NCI-H82 treated with DMSO at 0.1 percent for 48 hours (cell line): Measurements from ENCODE around the gene MAP3K4.

Experiments used
- DNase-seq: peaks from one replicate; lab custom pipeline; 2025; ENCODE audit not compliant: unreplicated experiment; lab: John Stamatoyannopoulos, UW

Gene MAP3K4

GRCh38 chr6:161079566-161080262 lies 88.1 kb downstream of the MAP3K4 start:
- no peak for DNase-seq

GRCh38 chr6:161080263-161080970 lies 88.8 kb downstream of the MAP3K4 start:
- no peak for DNase-seq

- no peak for DNase-seq
Measured at GRCh38 chr6:161082215-161082614, 90.6 kb downstream of the MAP3K4 start.

GRCh38 chr6:161085246-161085645 lies 93.7 kb downstream of the MAP3K4 start:
- DNase-seq: no peak

GRCh38 chr6:161088676-161089328 lies 97.2 kb downstream of the MAP3K4 start:
- DNase-seq: no peak

GRCh38 chr6:161091151-161091550 lies 99.6 kb downstream of the MAP3K4 start:
- DNase-seq: no peak

GRCh38 chr6:161091972-161092701 lies 100.6 kb downstream of the MAP3K4 start:
- no peak for DNase-seq

- no peak for DNase-seq
Measured at GRCh38 chr6:161094955-161095354, 103.4 kb downstream of the MAP3K4 start.

GRCh38 chr6:161095916-161096315 lies 104.3 kb downstream of the MAP3K4 start:
- DNase-seq: no peak

- DNase-seq: no peak
Measured at GRCh38 chr6:161100072-161100471, 108.5 kb downstream of the MAP3K4 start.

GRCh38 chr6:161101517-161101916 lies 109.9 kb downstream of the MAP3K4 start:
- DNase-seq: no peak

- DNase-seq: no peak
Measured at GRCh38 chr6:161103475-161103874, 111.9 kb downstream of the MAP3K4 start.

- no peak for DNase-seq
Measured at GRCh38 chr6:161104966-161105365, 113.4 kb downstream of the MAP3K4 start.

GRCh38 chr6:161105408-161105807 lies 113.8 kb downstream of the MAP3K4 start:
- no peak for DNase-seq

- DNase-seq: no peak
Measured at GRCh38 chr6:161107779-161108730, 116.5 kb downstream of the MAP3K4 start.

GRCh38 chr6:161108916-161109315 lies 117.3 kb downstream of the MAP3K4 start:
- no peak for DNase-seq

- DNase-seq: no peak
Measured at GRCh38 chr6:161109366-161109765, 117.8 kb downstream of the MAP3K4 start.

GRCh38 chr6:161110028-161110779 lies 118.6 kb downstream of the MAP3K4 start:
- no peak for DNase-seq

- no peak for DNase-seq
Measured at GRCh38 chr6:161111261-161111660, 119.7 kb downstream of the MAP3K4 start.

GRCh38 chr6:161115468-161115867 lies 123.9 kb downstream of the MAP3K4 start:
- no peak for DNase-seq
